ENCODE measurements around the gene ME3.

DNA sequence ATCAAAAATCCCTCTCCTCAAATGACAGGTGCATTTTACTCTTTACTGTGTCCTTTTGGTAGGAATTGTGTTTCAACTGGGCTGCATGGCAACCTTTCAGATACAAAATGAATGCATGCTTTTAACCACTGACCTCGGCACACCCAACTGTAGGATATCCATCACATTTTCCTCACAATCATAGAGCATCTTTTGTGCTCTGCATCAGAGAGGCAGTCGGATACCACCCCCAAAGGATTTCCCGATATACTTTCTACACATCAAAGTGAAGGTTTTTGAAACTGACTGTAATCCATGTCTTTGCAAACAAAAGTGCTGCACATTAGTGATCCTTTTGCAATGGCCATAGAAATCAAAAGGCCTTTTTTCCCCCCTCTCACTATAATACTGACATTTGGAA lies 9.1 kb downstream of the ME3 start:
- TF ChIP-seq CTCF (IDR thresholded peaks at IDR 0.05; ENCODE audit: low read length), result no peak
- no peak for TF ChIP-seq EZH2 (optimal IDR thresholded peaks at IDR 0.05; ENCODE audit: low read depth, low read length)

Data from MM.1S (cell line).